ENCODE results near the gene JARID2.

DNA sequence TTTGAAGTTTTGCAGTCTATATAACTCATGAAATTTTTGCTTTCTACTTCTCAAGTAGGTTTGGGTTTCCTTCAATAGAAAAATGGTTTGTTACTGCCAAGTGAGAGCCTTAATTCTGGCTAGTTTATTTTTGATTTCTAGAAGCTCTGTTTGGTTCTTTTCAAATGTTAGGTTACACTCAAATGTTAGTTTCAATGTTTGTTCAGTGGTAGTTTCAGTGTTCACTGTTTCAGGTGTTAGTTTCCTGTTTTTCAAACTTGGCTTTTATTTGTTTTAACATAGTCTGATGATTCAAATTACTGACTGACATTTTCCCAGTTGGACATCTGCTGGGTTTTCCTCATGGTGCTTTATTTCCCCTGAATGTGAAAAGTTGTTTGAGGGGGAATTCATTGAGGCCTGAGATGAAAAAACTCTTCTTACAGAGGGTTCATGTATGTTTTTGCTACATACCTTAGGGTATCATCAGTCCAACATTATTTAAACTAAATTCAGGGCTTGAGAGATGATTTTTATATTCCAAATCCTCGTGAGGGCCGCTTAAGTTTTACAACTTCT lies 189.0 kb downstream of the JARID2 start:
- TF ChIP-seq POLR2A (IDR thresholded peaks at IDR 0.05; ENCODE audit: extremely low read depth, insufficient read length) = no peak
- no peak for TF ChIP-seq MAX (IDR thresholded peaks at IDR 0.05; ENCODE audit: low read depth, low read length)

Measured in NB4 (cell line).